A549 treated with CORT108297 at 1 μM for 4 hours (cell line): ENCODE measurements around the gene MYO1C. TPM values are rescaled to one million over a fixed set of nuclear protein-coding genes. Genes with fewer than 3 reads are reported as not detected.

Experiments used
- total RNA-seq: library from RNA; stranded (reverse); fragments of 200-300 nt; extraction: Qiagen RNA extraction; gene quantifications from 5 replicates; pipeline ENCODE4 v1.2.3, GENCODE V29; 2022

MYO1C gene, protein sequence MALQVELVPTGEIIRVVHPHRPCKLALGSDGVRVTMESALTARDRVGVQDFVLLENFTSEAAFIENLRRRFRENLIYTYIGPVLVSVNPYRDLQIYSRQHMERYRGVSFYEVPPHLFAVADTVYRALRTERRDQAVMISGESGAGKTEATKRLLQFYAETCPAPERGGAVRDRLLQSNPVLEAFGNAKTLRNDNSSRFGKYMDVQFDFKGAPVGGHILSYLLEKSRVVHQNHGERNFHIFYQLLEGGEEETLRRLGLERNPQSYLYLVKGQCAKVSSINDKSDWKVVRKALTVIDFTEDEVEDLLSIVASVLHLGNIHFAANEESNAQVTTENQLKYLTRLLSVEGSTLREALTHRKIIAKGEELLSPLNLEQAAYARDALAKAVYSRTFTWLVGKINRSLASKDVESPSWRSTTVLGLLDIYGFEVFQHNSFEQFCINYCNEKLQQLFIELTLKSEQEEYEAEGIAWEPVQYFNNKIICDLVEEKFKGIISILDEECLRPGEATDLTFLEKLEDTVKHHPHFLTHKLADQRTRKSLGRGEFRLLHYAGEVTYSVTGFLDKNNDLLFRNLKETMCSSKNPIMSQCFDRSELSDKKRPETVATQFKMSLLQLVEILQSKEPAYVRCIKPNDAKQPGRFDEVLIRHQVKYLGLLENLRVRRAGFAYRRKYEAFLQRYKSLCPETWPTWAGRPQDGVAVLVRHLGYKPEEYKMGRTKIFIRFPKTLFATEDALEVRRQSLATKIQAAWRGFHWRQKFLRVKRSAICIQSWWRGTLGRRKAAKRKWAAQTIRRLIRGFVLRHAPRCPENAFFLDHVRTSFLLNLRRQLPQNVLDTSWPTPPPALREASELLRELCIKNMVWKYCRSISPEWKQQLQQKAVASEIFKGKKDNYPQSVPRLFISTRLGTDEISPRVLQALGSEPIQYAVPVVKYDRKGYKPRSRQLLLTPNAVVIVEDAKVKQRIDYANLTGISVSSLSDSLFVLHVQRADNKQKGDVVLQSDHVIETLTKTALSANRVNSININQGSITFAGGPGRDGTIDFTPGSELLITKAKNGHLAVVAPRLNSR
- total RNA-seq = 116 to 143 TPM (median 139 TPM) in 5 replicates

DNA sequence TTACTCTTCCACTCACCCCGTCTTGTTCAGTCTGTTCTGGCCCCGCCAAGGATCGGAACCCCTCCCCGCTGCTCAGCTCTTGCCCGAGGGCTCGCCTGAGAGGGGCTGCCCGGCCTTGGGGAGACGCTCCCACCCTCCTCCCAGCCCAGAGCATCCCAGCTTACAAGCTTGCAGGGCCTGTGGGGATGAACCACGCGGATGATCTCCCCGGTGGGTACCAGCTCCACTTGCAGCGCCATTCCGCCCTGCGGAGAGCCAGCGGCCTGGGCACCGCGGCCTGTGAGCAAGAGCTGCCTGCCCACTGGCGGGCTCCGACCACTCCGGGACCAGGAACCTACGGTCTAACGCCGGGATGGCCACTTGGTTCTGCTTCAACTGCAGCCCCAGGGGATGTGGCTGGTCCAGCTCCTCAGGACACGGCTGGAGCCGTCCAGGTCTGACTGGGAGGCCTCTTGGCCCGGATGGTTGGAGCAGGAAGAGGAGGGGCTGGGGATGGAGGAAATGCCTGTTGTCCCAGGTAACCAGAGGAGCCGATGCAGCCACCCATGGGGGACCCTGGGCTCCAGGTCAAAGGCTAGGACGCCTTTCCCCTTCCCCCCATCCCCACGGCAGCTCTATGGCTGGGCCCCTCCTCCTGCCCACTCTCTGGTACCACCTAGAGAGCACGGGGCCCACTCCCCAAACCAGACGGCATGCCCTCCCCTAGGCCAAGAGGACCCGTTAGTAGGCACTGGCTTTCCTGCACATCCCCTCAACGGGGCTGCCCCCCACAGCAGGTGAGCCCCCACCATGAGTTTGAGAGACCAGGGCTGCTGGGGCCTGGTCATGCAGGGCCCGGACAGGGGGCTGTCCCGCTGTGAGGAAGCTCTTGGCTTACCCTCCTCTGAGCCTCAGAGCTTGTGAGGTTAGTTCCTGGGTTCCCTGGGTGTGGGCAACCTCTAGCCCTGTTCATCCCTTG, at the start of gene MYO1C:
TSS of gene MYO1C (minus strand) at position 438 of the 958 bp plus-strand sequence. CDS start at position 239, 199 bp downstream.

DNA sequence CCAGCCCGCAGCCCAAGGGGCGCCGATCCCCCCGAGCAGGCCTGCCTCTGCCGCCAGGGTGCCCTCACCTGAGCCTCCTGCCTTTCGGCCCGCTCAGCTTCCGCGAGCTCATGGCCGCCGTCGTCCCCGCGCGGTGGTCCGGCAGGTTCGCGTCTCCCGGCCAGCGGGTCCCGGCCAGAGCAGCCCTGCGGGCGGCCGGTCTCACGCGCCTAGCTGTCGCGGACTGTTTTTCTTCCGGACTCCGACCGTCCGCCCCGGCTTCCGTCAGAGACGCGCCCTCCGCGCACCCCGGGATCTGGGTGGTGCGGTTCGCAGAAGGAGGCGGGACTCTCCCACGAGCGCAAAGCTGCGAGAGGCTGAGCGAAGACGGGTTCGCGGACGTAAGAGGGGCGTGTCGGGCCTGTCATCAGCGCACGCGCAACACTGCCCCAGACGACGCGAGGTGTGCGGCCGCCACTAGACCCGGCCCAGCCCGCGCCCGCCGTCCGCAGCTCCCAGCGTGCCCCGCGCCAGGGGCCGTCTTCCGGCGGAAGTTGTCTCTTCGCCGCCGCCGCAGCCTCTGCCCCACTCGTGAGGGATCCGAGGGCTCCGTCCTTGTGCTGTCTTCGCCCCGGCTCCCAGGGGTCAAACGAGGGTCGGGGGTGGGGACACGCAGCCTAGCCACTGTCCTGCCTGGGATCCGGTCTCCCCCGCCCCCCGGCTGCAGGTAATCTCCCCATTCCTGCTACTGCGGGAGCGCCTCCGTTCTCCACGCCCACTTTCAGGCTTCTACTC, 24.1 kb upstream of the MYO1C start, which contains the start of gene INPP5K:
TSS of gene INPP5K (minus strand) at position 225 of the 774 bp plus-strand sequence. CDS start at position 112, 113 bp downstream.

DNA sequence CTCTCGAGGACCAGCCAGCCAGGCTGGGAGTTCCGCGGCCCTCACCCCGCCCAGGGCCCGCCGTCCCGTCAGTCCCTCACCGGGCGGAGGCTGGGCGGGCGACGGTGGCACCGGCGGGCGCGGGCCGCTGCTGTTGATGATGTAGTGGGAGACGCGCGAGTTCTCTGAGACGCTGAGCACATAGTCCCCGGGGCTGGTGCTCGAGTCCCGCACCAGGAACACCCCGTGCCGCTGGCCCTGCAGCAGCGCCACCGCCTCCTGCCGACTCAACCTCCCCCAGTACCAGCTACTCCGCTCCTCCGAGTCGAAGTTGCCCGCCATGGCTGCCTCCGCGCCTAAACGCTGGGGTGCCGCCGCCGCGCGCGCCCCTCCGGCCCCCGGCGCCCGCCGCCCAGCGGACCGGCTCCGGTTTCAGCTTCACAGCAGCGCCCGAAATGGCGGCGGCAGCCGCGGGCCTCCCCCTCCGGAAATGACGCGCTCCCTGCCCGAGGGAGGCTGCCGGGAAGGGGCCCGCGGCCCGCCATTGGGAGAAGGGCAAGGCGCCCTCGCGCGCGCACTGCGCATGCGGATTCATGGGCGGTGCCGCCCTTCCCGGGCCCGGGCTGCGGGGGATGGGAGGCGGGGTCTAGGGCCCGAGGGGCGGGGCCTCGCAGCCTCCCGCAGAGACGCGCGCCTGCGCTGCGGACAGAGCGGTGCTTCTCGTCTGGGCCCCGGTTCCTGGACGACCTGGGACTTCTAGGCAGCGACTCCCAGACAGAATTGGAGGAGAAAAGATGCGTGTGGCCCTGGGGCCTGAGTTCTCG, 36.5 kb downstream of the MYO1C start, which contains the start of gene CRK:
TSS of gene CRK (minus strand) at position 436 of the 803 bp plus-strand sequence. CDS start at position 321, 115 bp downstream.

Other genes with a start within 250 kb of the MYO1C start
- gene BHLHA9, start 222.2 kb downstream of the MYO1C start, total RNA-seq = not detected in 5 replicates
- not detected in 5 replicates for gene TRARG1, start 213.0 kb downstream of the MYO1C start, total RNA-seq
- gene YWHAE, start 92.5 kb downstream of the MYO1C start, total RNA-seq = 530 to 1,140 TPM (median 537 TPM) in 5 replicates
- gene CRK, start 36.5 kb downstream of the MYO1C start, total RNA-seq = 73.4 to 90.5 TPM (median 78.2 TPM) in 5 replicates
- 23.6 to 26.6 TPM (median 24.4 TPM) in 5 replicates for gene INPP5K, start 23.9 kb upstream of the MYO1C start, total RNA-seq
- gene PITPNA, start 70.1 kb upstream of the MYO1C start, total RNA-seq = 57.9 to 69.0 TPM (median 61.1 TPM) in 5 replicates
- 3.9 to 7.9 TPM (median 7.2 TPM) in 5 replicates for gene SLC43A2, start 136.1 kb upstream of the MYO1C start, total RNA-seq
- 0.32 to 0.47 TPM (median 0.35 TPM) in 5 replicates for gene SCARF1, start 153.0 kb upstream of the MYO1C start, total RNA-seq
- gene RILP, start 157.2 kb upstream of the MYO1C start, total RNA-seq = 13.3 to 21.6 TPM (median 18.0 TPM) in 5 replicates
- 257 to 272 TPM (median 260 TPM) in 5 replicates for gene PRPF8, start 192.2 kb upstream of the MYO1C start, total RNA-seq
- gene TLCD2, start 217.7 kb upstream of the MYO1C start, total RNA-seq = 1.1 to 1.8 TPM (median 1.3 TPM) in 5 replicates
- 18.3 to 32.4 TPM (median 30.6 TPM) in 5 replicates for gene WDR81, start 232.0 kb upstream of the MYO1C start, total RNA-seq